IMR-90 (cell line): Measurements from ENCODE around the gene OPRM1.

Source experiments
- CEBPB ChIP-seq: IDR thresholded peaks from 2 replicates; pipeline ENCODE4 v1.6.1; 2012; ENCODE audit warnings: low read depth, low read length, improper control_type of control experiment
- CTCF ChIP-seq: conservative IDR thresholded peaks from 2 replicates; pipeline ENCODE4 v1.5.1; 2012; ENCODE audit warnings: mild to moderate bottlenecking, low read depth, low read length, improper control_type of control experiment
- FOS ChIP-seq: fragments of 150-350 bp; IDR thresholded peaks from 2 replicates; pipeline ENCODE4 v1.6.1; 2016; ENCODE audit warnings: low read depth, low read length
- POLR2A ChIP-seq: IDR thresholded peaks from 2 replicates; pipeline ENCODE4 v1.6.1; 2012; ENCODE audit warnings: mild to moderate bottlenecking, low read depth, low read length
- RFX5 ChIP-seq: IDR thresholded peaks from 2 replicates; pipeline ENCODE4 v1.8.0; 2012; ENCODE audit warnings: low read depth, mild to moderate bottlenecking, low read length, moderate library complexity

DNA sequence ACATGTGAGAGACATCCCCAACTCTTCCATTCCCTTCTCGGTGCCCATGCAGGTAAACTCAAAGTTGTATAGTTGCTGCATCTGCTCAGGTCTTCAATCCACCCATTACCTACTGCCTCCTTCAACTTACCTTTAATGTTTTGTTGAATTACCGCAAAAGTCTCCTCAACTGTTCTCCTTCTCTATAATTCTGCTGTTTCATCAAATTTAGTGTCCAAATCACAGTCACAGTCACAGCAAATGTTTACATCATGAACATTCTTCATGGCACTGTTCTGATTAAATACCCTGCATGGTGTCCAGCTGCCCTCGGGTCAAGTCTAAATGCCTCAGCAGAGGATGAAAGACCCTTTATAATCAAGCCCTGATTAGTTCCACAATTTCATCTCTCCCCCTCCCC is 187.4 kb downstream of the OPRM1 start:
- TF ChIP-seq FOS (no peak), CTCF (no peak), POLR2A (no peak), CEBPB (no peak), RFX5 (no peak)
